ENCODE results near the gene CDH23.

The CDH23 gene

DNA sequence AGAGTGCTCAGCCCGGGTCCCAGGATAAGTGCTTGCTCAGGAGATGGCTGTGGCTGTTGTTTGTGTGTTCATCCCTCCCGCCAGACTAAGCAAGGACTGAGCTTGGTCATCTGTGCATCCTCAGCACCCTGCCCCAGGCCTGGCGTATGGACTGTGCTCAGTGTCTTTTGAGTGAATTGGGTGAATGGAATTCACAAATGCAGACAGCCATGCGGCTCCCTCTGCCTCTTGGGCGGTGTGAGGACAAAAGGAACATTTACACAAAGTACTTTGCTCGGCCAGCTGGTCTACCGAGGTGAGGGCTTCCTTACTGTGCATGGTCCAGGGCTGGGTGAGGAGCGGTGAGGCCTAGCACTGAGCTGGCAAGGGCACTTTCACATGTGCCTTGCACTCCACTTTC lies 120.2 kb downstream of the CDH23 start:
- no peak for DNase-seq (ENCODE audit: low spot score)

DNA sequence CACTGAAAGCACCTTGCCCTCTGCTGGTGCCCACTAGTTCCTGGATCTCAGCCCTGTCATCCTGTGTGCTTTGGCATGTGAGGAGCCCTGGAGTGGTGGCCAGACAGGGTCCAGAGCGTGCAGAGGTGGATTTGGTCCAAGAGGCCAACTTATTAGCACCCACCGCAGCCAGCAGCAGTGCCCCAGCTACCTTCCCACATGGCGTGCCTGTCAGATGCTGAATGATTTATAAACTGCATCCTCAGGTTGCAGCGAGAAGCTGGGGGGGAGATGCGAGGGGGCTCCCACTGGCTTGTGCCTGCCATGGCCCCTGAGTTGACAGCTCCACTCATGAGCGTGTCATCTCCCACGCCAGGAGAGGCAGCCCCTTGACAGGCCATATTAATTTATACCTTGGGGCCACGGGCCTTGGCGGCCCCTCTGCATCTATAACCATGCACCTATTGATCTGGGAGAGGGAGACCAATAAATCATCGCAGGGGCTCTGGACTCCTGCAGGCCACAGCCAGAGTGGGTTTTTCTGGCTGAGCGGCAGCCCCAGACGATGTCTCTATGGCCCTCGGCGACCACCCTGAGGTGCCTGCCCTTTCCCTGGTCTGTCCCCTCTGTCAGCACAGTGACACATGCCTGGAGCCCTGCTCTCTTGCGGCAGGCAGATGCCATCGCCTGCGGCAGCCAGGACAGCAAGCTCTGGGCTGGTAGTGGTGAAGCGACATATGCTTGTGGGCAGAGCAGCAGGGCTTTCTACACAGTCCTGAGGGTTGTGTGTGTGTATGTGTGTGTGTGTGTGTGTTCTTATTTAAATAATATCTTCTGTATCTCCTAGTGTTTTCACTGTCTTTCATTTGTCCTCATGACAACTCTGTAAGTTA lies 120.8 kb downstream of the CDH23 start:
- DNase-seq (ENCODE audit: low spot score), result no peak

- no peak for DNase-seq (ENCODE audit: low spot score)
These were observed 123.3 kb downstream of the CDH23 start for GRCh38 chr10:71520042-71520441.

GRCh38 chr10:71521504-71522441 lies 125.1 kb downstream of the CDH23 start:
- no peak for DNase-seq (ENCODE audit: low spot score)

DNA sequence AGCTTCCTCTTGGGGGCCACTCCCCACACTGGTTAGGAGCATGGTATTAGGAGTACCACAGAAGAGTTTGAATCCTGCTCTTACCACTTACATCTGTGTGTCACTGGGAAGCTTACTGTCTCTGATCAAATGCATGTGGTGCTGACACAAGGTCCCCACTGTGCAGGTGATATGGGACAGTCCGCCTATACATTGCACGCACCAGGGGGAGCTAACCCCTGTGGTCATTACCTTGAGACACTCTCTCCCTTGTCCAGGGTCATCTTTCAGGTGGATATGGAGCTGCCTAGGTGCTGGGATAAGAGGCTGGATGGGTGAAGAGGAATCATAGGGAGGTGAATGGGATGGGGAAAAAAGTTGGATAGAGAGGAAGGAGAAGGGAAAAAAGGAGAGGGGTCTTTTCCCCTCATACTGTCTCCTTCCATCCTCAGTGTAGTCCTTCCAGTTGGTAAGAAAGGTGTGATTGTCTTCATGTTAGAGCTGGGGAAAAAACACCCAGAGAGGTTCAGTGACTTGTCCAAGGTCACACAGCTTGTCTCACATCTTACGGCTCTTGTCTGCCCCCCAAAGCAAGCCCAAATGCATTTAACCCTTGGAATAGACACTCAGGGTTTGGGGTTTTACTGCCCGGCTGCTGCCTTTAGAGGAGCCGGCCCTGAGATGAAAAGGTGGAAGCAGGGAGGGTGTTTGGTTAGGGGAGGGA lies 125.9 kb downstream of the CDH23 start:
- DNase-seq (ENCODE audit: low spot score), result no peak

- DNase-seq (ENCODE audit: low spot score), result no peak
These were observed 127.0 kb downstream of the CDH23 start for GRCh38 chr10:71523756-71524155.

GRCh38 chr10:71525092-71525491 lies 128.4 kb downstream of the CDH23 start:
- DNase-seq (ENCODE audit: low spot score), result no peak

GRCh38 chr10:71525721-71526120 lies 129.0 kb downstream of the CDH23 start:
- DNase-seq (ENCODE audit: low spot score), result no peak

DNA sequence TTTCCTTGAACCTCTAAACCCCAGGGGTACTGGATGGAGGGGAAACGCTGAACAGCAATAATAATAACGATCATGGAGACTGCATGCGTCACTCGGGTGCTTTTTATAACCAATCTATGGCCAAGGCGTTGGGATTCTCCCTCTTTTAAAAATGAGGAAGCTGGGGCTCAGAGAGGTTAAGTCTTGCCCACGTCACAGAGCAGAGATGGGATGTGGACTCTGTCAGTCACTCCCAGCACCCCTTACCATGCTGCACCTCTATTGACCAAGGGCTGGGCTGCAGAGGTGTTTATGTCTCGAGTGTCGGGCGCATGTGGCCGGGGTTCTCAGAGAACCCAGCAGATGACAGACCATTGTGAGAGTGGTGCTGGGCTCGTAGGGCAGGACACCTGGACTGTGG lies 129.9 kb downstream of the CDH23 start:
- no peak for DNase-seq (ENCODE audit: low spot score)

GRCh38 chr10:71527135-71527534 lies 130.4 kb downstream of the CDH23 start:
- DNase-seq (ENCODE audit: low spot score), result no peak

- no peak for DNase-seq (ENCODE audit: low spot score)
These were observed 131.9 kb downstream of the CDH23 start for GRCh38 chr10:71528371-71529206.

GRCh38 chr10:71529207-71529827 lies 132.6 kb downstream of the CDH23 start:
- DNase-seq (ENCODE audit: low spot score), result no peak

- DNase-seq (ENCODE audit: low spot score), result no peak
These were observed 134.1 kb downstream of the CDH23 start for GRCh38 chr10:71530781-71531180.

DNA sequence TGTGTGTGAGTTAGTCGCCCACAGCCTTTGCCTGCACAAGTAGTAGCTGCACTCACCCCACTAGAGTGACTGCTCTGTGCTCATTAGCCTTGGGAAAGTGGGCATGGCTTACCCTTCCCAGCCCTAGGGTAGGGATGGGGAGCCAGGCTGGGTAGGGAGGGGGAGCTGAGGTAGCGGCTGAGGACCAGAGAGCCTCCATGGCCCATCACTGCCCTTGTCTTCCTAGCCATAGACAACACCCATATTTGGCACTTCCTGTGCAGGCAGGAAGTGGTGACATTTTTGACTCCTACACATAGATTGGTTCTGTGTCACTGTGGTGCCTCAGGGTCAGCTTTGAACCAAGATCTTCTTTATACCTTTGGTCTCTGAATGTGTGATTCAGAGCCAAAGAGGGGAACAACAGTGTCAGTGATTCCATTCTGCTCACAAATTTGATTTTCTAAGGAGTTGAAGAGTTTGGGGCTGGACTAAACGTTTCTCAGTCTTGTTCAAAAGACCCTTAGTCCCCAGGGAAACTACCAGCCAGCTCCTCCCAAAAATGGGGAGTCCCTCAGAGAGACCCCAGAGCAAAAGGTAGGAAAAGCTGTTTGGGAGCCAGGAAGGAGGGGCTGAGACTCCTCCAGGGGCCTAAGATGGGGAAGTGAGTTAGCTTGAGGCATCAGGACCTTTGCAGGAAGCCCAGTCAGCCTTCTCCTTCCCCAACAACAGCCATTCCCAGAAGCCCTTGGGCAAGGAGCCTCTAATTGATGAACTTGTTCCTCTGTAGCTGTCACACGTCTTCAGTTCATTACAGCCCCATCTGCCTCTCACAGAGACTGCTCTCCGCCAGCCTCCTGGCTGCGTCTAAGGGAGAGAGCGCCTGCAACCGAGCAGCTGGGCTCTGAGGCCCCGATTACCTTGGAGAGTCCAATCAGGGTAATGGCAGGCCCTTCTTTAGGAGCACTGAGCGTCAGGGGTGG lies 135.0 kb downstream of the CDH23 start:
- no peak for DNase-seq (ENCODE audit: low spot score)

DNA sequence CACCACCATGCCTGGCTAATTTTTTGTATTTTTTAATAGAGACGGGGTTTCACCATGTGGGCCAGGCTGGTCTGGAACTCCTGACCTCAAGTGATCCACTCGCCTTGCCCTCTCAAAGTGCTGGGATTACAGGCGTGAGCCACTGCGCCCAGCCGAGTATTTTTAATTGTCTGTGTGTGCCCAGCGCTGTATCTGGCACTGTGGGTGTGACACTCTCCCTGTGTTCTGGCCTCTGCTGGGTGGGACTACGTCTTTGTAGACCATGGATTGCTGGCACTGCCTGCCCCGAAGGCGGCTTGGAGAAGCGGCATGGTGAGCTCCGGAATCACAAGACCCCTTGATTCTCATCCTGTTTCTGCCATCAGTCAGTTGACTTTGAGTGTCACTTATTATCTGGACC lies 136.2 kb downstream of the CDH23 start:
- no peak for DNase-seq (ENCODE audit: low spot score)

DNA sequence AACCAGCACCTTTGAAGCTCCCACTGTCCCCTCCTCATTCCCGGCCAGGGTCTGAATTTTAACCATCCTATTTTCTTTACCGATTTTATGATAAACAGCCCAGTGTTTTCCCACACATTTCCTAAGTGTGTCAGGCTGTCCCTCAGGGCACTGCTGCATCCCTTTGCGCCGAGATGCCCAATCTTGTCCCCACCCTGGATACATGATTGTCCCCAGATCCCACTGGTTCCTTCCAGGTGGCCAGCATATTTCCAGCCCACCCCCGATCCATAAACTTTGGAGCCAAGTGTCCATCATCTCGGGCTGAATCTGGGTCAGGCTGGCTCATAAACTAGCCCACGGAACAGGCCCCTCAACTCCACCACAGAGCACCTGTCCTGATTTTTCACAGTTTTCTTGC lies 137.2 kb downstream of the CDH23 start:
- DNase-seq (ENCODE audit: low spot score), result no peak

GRCh38 chr10:71534568-71535194 lies 138.0 kb downstream of the CDH23 start:
- no peak for DNase-seq (ENCODE audit: low spot score)

DNA sequence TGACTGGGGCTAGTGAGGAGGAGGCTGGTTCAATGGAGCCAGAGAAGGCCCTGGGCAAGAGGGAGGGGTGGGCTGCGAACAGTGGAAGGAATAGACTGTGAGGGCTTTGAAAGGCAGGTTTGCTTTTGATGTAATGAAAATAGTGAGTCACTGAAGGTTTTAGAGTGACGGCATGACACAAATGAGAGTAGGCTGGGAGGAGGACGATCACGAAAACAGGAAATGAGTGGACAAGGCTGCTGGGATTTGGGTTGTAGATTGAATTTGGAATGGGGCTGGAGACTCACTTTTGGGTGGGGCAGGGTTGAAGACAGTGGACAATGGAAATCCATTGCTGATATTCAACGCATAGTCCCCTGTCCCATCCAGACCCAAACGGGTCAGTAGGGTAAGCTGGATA lies 139.6 kb downstream of the CDH23 start:
- no peak for DNase-seq (ENCODE audit: low spot score)

- DNase-seq (ENCODE audit: low spot score), result no peak
These were observed 140.4 kb downstream of the CDH23 start for GRCh38 chr10:71537125-71537524.

Data from hematopoietic multipotent progenitor cell treated with erythropoietin and hydrocortisone succinate and interleukin-3 and kit ligand, for 15 days (in vitro differentiated cells).